Testis (tissue), 3 donors: Measurements from ENCODE around the gene FARS2. TPM values are rescaled to one million over a fixed set of nuclear protein-coding genes. Genes with fewer than 3 reads are reported as not detected.

ENCODE experiments used
- DNase-seq: peaks from one replicate; pipeline ENCODE4 v3.0.0-alpha.2; 2019
- H3K27ac ChIP-seq, 2 donors: fragments of 200-600 bp; sonication (generic); one replicate each; pipeline ENCODE4 v1.5.1; 2019
- H3K27me3 ChIP-seq: fragments of 200-600 bp; sonication (generic); one replicate; pipeline ENCODE4 v1.5.1; 2019
- H3K36me3 ChIP-seq: fragments of 200-600 bp; sonication (generic); one replicate; pipeline ENCODE4 v1.5.1; 2017; ENCODE audit warnings: low read depth; ENCODE audit errors: missing control alignments
- H3K4me1 ChIP-seq: fragments of 200-600 bp; sonication (generic); one replicate; pipeline ENCODE4 v1.5.1; 2019
- H3K4me3 ChIP-seq, 2 donors: fragments of 200-600 bp; sonication (generic); one replicate each; pipeline ENCODE4 v1.5.1; 2017 to 2019
- H3K9me3 ChIP-seq: fragments of 200-600 bp; sonication (generic); one replicate; pipeline ENCODE4 v1.5.1; 2017
- POLR2A ChIP-seq: fragments of 450-650 bp; IDR thresholded peaks from one replicate; pipeline ENCODE4 v1.6.1; 2017; ENCODE audit warnings: antibody characterized with exemption, mild to moderate bottlenecking, moderate library complexity
- whole genome bisulfite sequencing, 2 donors: methylation state at CpG; one replicate each; pipeline ENCODE4 v1.1.5; 2018; 5-methylcytosine and 5-hydroxymethylcytosine counted together
- intact Hi-C: fragments of 100-400 bp; cut with DNase I; formaldehyde crosslinking; loops from one replicate; pipeline ENCODE4 v1.15.1; 2023; ENCODE audit warnings: low total_unique reads
- polyA plus RNA-seq: library from polyadenylated mRNA; stranded (reverse); fragments of 350-450 nt; fragmentation: Illumina TruSeq; extraction: RNeasy Lipid Tissue Mini Kit (QIAGEN cat#74804); gene quantifications from one replicate; pipeline ENCODE4 v1.2.3, GENCODE V29; 2014; ENCODE audit warnings: low read depth, low replicate concordance; ENCODE audit not compliant: insufficient read depth
- total RNA-seq, 2 donors: library from RNA; depleted of rRNA; stranded (reverse); fragments of >200 nt; gene quantifications; one replicate each; pipeline ENCODE4 v1.2.3, GENCODE V29; 2016
- TF ChIP-seq, protein P1 (sequence below), 3 experiments: fragments of 450-650 bp in 2 of 3; fragments of 200-600 bp in 1 of 3; sonication (generic) in 1 of 3; IDR thresholded peaks; one replicate each; pipeline ENCODE4 v1.5.1; 2016 to 2019; ENCODE audit warnings: antibody characterized with exemption in 3 of 3, mild to moderate bottlenecking in 2 of 3, moderate library complexity in 1 of 3

Gene FARS2
- total and polyA plus RNA-seq, 3 donors from 2014 or later, result 15.4 to 26.8 (median 22.1) TPM

DNA sequence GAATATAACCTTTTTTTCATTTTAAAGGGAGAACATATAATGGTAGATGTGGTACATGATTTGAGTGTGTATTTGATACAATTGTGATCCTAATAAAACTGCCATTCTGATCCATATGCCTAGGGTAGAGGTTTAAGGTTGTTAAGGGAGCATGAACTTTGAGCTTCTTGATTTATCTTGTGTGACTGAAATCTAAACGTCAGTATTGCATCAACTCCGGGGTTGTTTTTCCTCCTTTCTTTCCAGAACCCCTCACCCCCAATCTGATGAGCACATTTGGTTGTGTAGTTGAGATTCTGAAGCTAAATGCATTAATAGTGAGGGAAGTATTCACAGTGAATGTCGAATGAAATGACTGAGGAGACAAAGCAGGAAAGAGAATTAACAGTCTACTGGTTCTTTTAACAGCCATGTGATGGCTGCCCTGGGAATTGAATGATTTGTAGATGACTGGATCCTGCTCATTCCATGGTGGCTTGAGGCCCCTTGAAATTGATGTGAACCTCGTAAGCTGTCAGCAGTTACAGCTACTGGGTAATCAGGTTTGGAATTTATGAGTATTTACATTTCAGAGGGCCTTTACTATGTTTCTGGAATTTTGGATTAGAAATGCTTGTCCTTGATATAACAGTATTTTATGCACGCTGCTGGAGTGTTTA, 44.8 kb downstream of the FARS2 start:
- DNase-seq, result no peak
- Histone ChIP-seq H3K27ac (no peak overlapping the region), H3K4me1 (no peaks in the 10 kb centered on the region), H3K4me3 (no peak overlapping the region), H3K27me3 (no peaks in the 10 kb centered on the region), H3K36me3 (no peaks in the 10 kb centered on the region), H3K9me3 (no peaks in the 10 kb centered on the region)
- TF ChIP-seq, protein P1, sequence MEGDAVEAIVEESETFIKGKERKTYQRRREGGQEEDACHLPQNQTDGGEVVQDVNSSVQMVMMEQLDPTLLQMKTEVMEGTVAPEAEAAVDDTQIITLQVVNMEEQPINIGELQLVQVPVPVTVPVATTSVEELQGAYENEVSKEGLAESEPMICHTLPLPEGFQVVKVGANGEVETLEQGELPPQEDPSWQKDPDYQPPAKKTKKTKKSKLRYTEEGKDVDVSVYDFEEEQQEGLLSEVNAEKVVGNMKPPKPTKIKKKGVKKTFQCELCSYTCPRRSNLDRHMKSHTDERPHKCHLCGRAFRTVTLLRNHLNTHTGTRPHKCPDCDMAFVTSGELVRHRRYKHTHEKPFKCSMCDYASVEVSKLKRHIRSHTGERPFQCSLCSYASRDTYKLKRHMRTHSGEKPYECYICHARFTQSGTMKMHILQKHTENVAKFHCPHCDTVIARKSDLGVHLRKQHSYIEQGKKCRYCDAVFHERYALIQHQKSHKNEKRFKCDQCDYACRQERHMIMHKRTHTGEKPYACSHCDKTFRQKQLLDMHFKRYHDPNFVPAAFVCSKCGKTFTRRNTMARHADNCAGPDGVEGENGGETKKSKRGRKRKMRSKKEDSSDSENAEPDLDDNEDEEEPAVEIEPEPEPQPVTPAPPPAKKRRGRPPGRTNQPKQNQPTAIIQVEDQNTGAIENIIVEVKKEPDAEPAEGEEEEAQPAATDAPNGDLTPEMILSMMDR (IDR thresholded peaks at IDR 0.05), result no peak
- no peak for TF ChIP-seq POLR2A
- intact Hi-C loops, result no loop called here
- 68 to 79% methylated on average over 5 of the region's 5 CpGs for WGBS, 2 donors

DNA sequence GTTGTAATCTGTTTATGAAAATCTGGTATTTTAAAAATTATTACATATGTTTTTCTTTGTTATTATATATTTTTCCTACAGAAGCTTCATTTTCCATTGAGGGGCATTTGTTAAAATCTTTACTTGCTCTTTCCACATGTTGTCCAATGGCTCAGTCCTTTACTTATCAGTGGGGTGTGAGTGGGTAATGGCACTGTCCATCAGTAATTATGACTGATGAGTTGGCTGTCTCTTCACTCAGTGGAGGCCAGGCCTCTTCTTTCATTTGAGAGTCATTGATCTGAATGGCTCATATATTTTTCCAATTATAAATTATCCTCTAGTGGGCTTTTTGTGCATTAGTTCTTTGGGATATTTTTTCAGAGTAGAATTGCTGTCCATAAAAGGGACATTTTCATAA, 45.7 kb downstream of the FARS2 start:
- TF ChIP-seq, protein P1 (IDR thresholded peaks at IDR 0.05), result no peak
- TF ChIP-seq POLR2A, result no peak
- no peaks in the 10 kb centered on the region for H3K9me3 ChIP-seq
- no peaks in the 10 kb centered on the region for H3K27me3 ChIP-seq
- intact Hi-C loops, result no loop called here
- H3K4me1 ChIP-seq, result no peaks in the 10 kb centered on the region
- H3K4me3 ChIP-seq, result no peak overlapping the region
- H3K27ac ChIP-seq, result no peak overlapping the region
- no peaks in the 10 kb centered on the region for H3K36me3 ChIP-seq
- no peak for DNase-seq

DNA sequence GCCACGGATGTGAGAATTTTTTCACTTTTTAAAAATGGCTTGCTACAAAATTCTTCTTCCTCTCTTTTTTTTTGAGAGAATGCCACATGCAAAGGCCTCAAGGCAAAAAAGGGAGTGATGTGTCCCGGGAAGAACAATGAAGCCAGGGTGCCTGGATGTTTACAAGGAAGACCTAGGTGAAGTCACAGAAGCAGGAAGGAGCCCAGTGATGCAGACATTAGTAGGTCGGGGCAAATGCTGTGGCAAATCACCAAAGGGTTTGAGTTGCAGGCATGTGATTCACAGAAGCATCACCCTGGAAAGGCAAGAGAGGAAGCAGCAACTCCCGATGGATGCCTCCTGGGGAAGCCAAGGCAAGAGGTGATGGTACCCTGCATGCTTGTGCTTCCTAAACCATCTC, 46.8 kb downstream of the FARS2 start:
- intact Hi-C loops, result no loop called here
- Histone ChIP-seq H3K9me3 (no peaks in the 10 kb centered on the region), H3K4me3 (no peak overlapping the region), H3K27me3 (no peaks in the 10 kb centered on the region), H3K27ac (no peak overlapping the region), H3K36me3 (no peaks in the 10 kb centered on the region), H3K4me1 (no peaks in the 10 kb centered on the region)
- DNase-seq, result no peak
- 83 to 94% methylated on average over 4 of the region's 4 CpGs for WGBS, 2 donors
- no peak for TF ChIP-seq POLR2A
- TF ChIP-seq, protein P1 (IDR thresholded peaks at IDR 0.05), result no peak

DNA sequence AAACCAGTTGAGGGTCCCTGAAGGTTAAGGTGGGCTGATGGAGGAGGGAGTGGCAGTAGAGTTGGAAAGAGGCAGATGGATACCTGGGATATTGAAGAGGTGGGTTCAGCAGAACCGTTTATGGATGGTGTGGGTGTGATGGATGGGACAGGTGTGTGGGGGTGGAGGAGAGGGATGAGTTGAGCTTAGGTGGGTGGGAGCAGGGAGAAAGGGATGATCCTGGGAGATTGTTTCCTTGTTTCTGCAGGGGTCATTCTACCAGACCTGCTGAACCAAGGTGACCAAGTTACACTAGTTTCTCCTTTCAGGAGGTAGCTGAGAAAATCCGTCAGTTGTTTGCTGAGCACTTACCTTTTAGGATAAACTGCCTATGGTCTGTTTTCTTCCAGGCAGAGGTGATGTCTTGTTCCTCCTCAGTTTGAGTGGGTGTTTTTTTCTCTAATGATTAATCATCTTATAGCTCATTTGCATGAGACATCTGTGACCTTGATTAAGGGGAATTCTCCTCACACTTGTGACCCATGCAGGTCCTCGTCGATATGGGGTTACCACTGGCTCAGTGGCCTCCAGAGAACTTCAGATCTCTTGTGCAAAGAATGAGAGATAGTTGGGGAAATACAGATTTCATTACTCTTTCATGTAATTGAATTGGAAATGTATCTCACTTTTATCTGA, 53.0 kb downstream of the FARS2 start:
- DNase-seq, result no peak
- no peaks in the 10 kb centered on the region for H3K4me1 ChIP-seq
- H3K27me3 ChIP-seq, result no peaks in the 10 kb centered on the region
- no peak overlapping the region for H3K4me3 ChIP-seq
- no peaks in the 10 kb centered on the region for H3K9me3 ChIP-seq
- intact Hi-C loops, result no loop called here
- H3K36me3 ChIP-seq, result no peaks in the 10 kb centered on the region
- H3K27ac ChIP-seq, result no peak overlapping the region
- TF ChIP-seq, protein P1 (IDR thresholded peaks at IDR 0.05), result no peak
- TF ChIP-seq POLR2A, result no peak
- 81 to 84% methylated on average over 4 of the region's 4 CpGs for WGBS, 2 donors

DNA sequence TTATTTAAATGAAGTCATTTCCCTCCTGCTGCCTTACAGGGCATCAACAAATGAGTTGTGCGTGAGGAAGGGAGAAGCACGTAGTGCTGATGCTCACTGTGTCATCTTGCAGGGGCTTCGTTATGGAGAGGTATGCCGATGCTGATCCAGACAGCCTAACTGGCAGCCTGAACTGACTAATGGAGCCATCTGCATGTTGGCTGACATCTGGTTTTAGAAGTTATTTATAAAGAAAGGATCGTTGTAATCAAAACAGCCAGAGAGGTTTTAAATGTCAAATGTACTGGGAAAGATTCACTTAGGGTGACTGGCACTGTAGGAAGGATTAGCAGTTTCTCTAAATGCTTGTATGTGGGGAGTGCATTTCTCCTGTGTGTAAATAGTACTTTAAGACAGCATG, 54.6 kb downstream of the FARS2 start:
- no peak for TF ChIP-seq POLR2A
- TF ChIP-seq, protein P1 (IDR thresholded peaks at IDR 0.05), result no peak
- H3K9me3 ChIP-seq, result no peaks in the 10 kb centered on the region
- 71 to 73% methylated on average over 5 of the region's 5 CpGs for WGBS, 2 donors
- intact Hi-C loops, result no loop called here
- DNase-seq, result no peak
- no peak overlapping the region for H3K4me3 ChIP-seq
- H3K4me1 ChIP-seq, result no peaks in the 10 kb centered on the region
- no peak overlapping the region for H3K27ac ChIP-seq
- H3K27me3 ChIP-seq, result no peaks in the 10 kb centered on the region
- H3K36me3 ChIP-seq, result no peaks in the 10 kb centered on the region
